Transverse colon (tissue), 3 donors: Measurements from ENCODE around the gene CAPN7.

Experiments
- EP300 ChIP-seq: sonication (generic); formaldehyde crosslinking; IDR thresholded peaks from one replicate; pipeline ENCODE4 v1.6.1; 2017; ENCODE audit warnings: antibody characterized with exemption, low read depth
- POLR2AphosphoS5 ChIP-seq, 3 donors: sonication (generic); formaldehyde crosslinking; IDR thresholded peaks; one replicate each; pipeline ENCODE4 v1.6.1; 2016; ENCODE audit warnings: antibody characterized with exemption in 3 of 3

DNA sequence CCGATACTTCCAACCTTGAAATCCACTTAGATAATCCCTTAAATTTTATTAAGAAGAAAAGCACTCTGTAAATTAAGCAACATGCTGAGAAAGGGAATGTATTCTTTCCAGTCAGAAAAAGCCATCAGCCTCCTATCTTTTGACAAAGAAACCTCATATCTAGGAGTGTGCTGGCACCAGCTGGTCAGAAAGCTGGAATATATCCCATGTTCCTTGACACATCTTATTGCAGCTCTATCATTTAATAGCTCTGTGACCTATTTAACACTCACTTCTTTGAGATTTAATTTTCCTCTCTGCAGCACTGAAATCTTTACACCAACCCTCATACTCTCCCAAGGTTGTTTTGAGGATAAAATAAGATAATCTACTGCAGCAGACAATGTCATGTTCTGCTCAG lies 30.4 kb upstream of the CAPN7 start:
- TF ChIP-seq EP300 (no peak), POLR2AphosphoS5 (IDR thresholded peaks at IDR 0.05) (no peak)
